OCI-LY1 (cell line): ENCODE measurements around the gene OTOS.

Source experiments
- H2AFZ ChIP-seq: fragments of 200-600 bp; sonication (generic), shearing (Covaris generic); 2 replicates; pipeline ENCODE4 v1.6.0; 2014; ENCODE audit warnings: antibody characterized with exemption, mild to moderate bottlenecking, low read length
- H3F3A ChIP-seq: fragments of 200-600 bp; sonication (generic), shearing (Covaris generic); 2 replicates; pipeline ENCODE4 v1.6.0; 2014; ENCODE audit warnings: mild to moderate bottlenecking, antibody characterized with exemption, low read length, moderate library complexity; ENCODE audit not compliant: insufficient read depth
- H3K27ac ChIP-seq: fragments of 200-600 bp; sonication (generic); 2 replicates; pipeline ENCODE4 v1.5.1; 2014; ENCODE audit warnings: low read length, mixed run types, mild to moderate bottlenecking, low read depth; ENCODE audit not compliant: poor library complexity, severe bottlenecking
- H3K27me3 ChIP-seq: fragments of 200-600 bp; sonication (generic); 2 replicates; pipeline ENCODE4 v1.6.0; 2014; ENCODE audit warnings: antibody characterized with exemption, mild to moderate bottlenecking, low read length, moderate library complexity; ENCODE audit not compliant: insufficient read depth
- H3K36me3 ChIP-seq: fragments of 200-600 bp; sonication (generic); 2 replicates; pipeline ENCODE4 v1.6.1; 2014; ENCODE audit warnings: mild to moderate bottlenecking, antibody characterized with exemption, low read length, moderate library complexity, mixed read lengths; ENCODE audit not compliant: insufficient read depth
- H3K4me1 ChIP-seq: fragments of 200-600 bp; sonication (generic); 2 replicates; pipeline ENCODE4 v1.5.1; 2014; ENCODE audit warnings: mild to moderate bottlenecking, low read length, moderate library complexity; ENCODE audit not compliant: insufficient read depth, severe bottlenecking
- H3K4me2 ChIP-seq: fragments of 200-600 bp; sonication (generic), shearing (Covaris generic); 2 replicates; pipeline ENCODE4 v1.6.1; 2014; ENCODE audit warnings: low read length
- H3K4me3 ChIP-seq: fragments of 200-600 bp; sonication (generic); 2 replicates; pipeline ENCODE4 v1.5.1; 2014; ENCODE audit warnings: low read length, low read depth, mild to moderate bottlenecking, mixed read lengths; ENCODE audit not compliant: poor library complexity, severe bottlenecking
- H3K79me2 ChIP-seq: fragments of 200-600 bp; shearing (Covaris generic); 2 replicates; pipeline ENCODE4 v1.6.1; 2016; ENCODE audit warnings: mixed run types, low read length, mixed read lengths; ENCODE audit not compliant: insufficient read depth
- H3K9ac ChIP-seq: fragments of 200-600 bp; sonication (generic), shearing (Covaris generic); 2 replicates; pipeline ENCODE4 v1.6.1; 2014; ENCODE audit warnings: mild to moderate bottlenecking, low read length, mixed read lengths
- H3K9me2 ChIP-seq: fragments of 200-600 bp; sonication (generic), shearing (Covaris generic); 2 replicates; pipeline ENCODE4 v1.6.1; 2014; ENCODE audit warnings: low read depth, mild to moderate bottlenecking, low read length, mixed read lengths
- H3K9me3 ChIP-seq: fragments of 200-600 bp; shearing (Covaris generic); 2 replicates; pipeline ENCODE4 v1.6.1; 2014; ENCODE audit warnings: low read length, mixed read lengths
- H4K20me1 ChIP-seq: fragments of 200-600 bp; sonication (generic), shearing (Covaris generic); 2 replicates; pipeline ENCODE4 v1.6.0; 2016; ENCODE audit warnings: mild to moderate bottlenecking, low read length; ENCODE audit not compliant: insufficient read depth
- EZH2 ChIP-seq: fragments of 200-600 bp; sonication (generic), shearing (Covaris generic); IDR thresholded peaks from 2 replicates; pipeline ENCODE4 v1.8.0; 2017; ENCODE audit warnings: borderline replicate concordance, mixed run types, mild to moderate bottlenecking, antibody characterized with exemption, low read length, moderate library complexity, mixed read lengths
- TF ChIP-seq, protein P1 (sequence below): fragments of 200-600 bp; sonication (generic), shearing (Covaris generic); IDR thresholded peaks from 2 replicates; pipeline ENCODE4 v1.5.1; 2017; ENCODE audit warnings: mild to moderate bottlenecking, antibody characterized with exemption, low read length, moderate library complexity, mixed read lengths

The OTOS gene

DNA sequence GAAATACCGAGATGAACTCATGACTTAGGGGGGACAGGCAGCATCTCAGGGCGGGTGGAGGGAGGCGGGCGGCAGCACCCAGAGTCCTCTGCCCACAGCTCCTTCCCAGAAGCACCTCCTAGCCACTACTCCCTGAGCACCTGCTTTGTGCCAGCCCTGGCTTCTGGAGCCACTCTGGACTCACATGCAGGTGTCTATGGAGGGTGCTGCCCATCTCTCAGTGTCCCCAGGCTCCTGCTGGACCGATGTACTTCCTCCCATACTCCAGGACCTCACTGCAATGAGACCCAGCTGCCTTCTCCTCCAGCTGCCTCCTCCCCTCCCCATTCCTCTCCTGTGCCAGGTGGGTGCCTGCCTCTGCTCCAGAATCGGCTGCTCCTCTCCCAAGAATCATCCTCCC, 22.1 kb upstream of the OTOS start:
- no peak overlapping the region for H3K4me3 ChIP-seq
- H2AFZ ChIP-seq: no peak overlapping the region

DNA sequence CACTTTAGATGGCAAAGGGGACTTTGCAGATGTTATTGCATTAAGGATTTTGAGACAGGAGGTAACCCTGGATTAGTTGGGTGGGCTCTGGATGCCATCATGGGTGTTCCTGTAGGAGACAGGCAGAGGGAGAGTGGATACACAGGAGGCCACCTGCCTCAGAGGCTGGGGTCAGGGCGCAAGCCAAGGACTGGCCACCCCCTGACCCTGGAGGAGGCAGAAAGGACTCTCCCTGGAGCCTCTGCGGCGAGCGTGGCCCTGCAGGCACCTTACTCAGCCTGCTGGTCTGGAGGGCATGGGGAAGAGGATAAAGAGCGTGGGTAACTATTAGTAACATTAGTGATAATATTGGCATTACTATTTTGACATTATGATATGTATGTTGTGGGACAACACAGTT, 21.6 kb upstream of the OTOS start:
- H2AFZ ChIP-seq: no peak overlapping the region
- H3K9me2 ChIP-seq: no peaks in the 10 kb centered on the region
- no peak overlapping the region for H3K27ac ChIP-seq
- H4K20me1 ChIP-seq: no peaks in the 10 kb centered on the region
- no peaks in the 10 kb centered on the region for H3K79me2 ChIP-seq
- H3K36me3 ChIP-seq: no peaks in the 10 kb centered on the region
- TF ChIP-seq EZH2: no peak
- TF ChIP-seq, protein P1, sequence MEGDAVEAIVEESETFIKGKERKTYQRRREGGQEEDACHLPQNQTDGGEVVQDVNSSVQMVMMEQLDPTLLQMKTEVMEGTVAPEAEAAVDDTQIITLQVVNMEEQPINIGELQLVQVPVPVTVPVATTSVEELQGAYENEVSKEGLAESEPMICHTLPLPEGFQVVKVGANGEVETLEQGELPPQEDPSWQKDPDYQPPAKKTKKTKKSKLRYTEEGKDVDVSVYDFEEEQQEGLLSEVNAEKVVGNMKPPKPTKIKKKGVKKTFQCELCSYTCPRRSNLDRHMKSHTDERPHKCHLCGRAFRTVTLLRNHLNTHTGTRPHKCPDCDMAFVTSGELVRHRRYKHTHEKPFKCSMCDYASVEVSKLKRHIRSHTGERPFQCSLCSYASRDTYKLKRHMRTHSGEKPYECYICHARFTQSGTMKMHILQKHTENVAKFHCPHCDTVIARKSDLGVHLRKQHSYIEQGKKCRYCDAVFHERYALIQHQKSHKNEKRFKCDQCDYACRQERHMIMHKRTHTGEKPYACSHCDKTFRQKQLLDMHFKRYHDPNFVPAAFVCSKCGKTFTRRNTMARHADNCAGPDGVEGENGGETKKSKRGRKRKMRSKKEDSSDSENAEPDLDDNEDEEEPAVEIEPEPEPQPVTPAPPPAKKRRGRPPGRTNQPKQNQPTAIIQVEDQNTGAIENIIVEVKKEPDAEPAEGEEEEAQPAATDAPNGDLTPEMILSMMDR: no peak
- no peak overlapping the region for H3K9ac ChIP-seq
- no peak overlapping the region for H3K4me2 ChIP-seq
- H3K9me3 ChIP-seq: no peaks in the 10 kb centered on the region
- H3K4me1 ChIP-seq: no peaks in the 10 kb centered on the region
- H3K27me3 ChIP-seq: no peaks in the 10 kb centered on the region
- no peaks in the 10 kb centered on the region for H3F3A ChIP-seq
- no peak overlapping the region for H3K4me3 ChIP-seq

More for the DNA sequence above, 22.1 kb upstream of the OTOS start:
- TF ChIP-seq EZH2: no peak
- no peak overlapping the region for H3K4me2 ChIP-seq
- no peaks in the 10 kb centered on the region for H3K79me2 ChIP-seq
- H3K27me3 ChIP-seq: no peaks in the 10 kb centered on the region
- H3K9ac ChIP-seq: no peak overlapping the region
- H3K9me2 ChIP-seq: no peaks in the 10 kb centered on the region
- H3K36me3 ChIP-seq: no peaks in the 10 kb centered on the region
- H3F3A ChIP-seq: no peaks in the 10 kb centered on the region
- no peaks in the 10 kb centered on the region for H4K20me1 ChIP-seq
- no peaks in the 10 kb centered on the region for H3K4me1 ChIP-seq
- no peak overlapping the region for H3K27ac ChIP-seq
- H3K9me3 ChIP-seq: no peaks in the 10 kb centered on the region

DNA sequence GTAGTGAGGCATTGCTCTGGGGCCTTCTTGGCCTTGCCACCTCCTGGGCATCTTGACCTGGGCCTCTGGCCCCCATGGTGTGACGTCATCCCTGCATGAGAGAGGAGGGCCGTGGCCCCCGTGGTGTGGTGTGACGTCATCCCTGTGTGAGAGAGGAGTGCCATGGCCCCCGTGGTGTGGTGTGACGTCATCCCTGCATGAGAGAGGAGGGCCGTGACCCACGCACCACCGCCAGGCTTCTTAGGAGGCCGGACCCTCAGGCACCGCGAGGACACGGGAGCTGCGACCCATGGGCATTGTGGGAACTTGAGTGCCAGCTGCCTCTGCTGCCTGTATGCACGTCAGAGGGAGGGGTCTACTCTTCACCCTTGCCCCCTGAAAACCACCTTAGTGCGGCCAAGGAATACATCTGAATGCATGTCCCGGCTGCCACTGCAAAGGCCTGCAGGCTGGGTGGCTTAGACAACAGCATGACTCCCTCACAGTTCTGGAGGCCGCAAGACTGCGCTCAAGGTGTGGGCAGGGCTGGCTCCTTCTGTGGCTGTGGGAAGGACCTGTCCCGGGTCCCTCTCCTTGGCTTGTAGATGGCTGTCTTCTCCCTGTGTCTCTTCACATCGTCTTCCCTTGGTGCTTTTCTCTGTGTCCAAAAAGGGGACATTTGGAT, 20.8 kb upstream of the OTOS start:
- Histone ChIP-seq H3K36me3 (no peaks in the 10 kb centered on the region), H3K4me1 (no peaks in the 10 kb centered on the region), H2AFZ (no peak overlapping the region), H3F3A (no peaks in the 10 kb centered on the region), H3K27ac (no peak overlapping the region), H3K4me3 (no peak overlapping the region), H3K9me2 (no peaks in the 10 kb centered on the region), H3K79me2 (no peaks in the 10 kb centered on the region), H3K27me3 (no peaks in the 10 kb centered on the region), H4K20me1 (no peaks in the 10 kb centered on the region), H3K9me3 (no peaks in the 10 kb centered on the region), H3K4me2 (no peak overlapping the region), H3K9ac (no peak overlapping the region)
- TF ChIP-seq, protein P1: no peak
- no peak for TF ChIP-seq EZH2
